GM18867 (cell line): ENCODE data around the gene SYCE3.

ENCODE experiments used
- ATAC-seq: cut with Tn5 transposase; IDR thresholded peaks from one replicate; pipeline ENCODE4 v1.9.1; 2021; ENCODE audit warnings: mild to moderate bottlenecking, moderate library complexity; ENCODE audit not compliant: unreplicated experiment

The SYCE3 gene

DNA sequence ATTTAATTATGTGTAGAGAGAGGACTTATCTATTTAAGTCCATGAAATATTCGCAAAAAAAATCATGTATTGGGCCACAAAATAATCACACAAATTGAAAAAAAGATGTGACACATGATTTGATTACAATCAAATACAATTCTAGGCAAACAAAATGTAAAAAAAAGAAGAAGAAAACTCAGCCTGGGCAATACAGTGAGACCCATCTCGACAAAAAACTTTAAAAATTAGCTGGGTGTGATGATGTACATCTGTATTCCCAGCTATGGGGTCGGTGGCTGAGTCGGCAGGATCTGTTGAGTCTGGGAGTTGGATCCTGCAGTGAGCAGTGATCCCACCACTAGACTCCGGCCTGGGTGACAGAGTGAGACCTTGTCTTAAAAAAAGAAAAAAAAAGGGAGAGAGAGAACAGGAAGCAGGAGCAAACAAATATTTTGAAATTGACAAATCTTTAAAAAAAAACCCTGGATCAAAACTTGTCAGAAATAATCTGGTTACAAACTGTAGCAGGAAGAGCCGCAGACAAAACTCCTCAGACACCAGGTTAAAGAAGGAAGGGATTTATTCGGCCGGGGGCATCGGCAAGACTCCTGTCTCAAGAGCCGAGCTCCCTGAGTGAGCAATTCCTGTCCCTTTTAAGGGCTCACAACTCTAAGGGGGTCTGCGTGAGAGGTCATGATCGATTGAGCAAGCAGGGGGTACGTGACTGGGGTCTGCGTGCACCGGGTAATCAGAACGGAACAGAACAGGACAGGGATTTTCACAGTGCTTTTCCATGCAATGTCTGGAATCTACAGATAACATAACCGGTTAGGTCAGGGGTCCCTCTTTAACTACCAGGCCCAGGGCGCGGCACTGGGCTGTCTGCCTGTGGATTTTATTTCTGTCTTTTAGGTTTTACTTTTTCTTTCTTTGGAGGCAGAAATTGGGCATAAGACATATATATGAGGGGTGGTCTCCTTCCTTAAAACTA is 29.6 kb downstream of the SYCE3 start:
- ATAC-seq, result no peak

DNA sequence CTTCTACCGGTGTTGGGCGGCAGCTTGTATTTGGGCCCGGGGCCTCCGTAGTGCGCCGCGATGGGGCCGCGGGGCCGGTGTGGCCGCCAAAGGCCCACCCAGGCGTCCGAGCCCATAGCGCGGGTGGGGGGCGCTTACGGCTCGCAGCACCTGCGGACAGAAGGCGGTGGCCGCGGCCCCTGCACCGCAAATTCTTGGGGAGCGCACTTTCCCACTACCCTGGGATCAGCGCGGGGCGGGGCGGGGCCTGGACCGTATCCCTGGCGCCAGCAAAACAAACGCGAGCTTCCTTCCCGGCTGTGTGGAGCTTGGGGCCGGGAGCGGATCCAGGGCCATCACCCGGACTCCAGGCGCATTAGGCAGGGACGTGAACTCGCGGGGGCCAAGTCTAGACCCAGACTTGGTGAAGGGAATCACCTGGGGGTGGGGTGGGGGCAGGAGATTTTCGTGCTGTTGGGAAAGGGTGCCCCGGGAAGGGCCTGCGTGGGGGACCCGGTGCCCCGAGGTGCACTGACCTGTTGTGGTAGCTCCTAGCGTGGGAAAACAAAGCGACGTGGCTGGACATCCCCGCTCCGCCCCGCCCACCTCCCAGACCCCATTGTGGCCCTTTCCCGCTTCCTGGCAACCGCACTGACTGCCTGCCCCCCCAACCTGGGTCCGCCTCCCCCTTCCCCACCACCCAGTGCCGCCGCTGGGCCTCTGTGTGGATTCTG is 30.6 kb downstream of the SYCE3 start:
- ATAC-seq, result peak; percentile 3

DNA sequence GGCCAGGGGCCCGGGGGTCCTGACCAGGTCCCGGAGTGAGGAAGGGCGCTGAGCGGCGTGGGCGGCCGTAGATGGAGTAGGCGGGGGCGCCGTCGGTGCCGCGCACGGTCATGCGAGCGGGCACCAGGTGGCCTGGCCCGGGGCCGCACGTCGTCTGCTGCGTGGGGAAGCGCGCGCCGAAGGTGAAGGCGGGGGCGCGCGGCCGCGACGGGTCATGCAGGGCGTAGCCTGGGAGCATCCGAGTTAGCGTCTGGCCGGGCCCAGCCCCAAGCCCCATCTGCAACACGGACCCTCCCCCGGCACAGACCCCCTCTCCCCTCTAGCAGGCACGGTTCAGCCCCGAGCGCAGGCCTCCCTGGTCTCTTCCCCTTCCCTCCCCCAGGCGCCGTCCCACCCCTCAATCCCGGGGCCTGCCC is 31.2 kb downstream of the SYCE3 start:
- peak; percentile 24 for ATAC-seq

DNA sequence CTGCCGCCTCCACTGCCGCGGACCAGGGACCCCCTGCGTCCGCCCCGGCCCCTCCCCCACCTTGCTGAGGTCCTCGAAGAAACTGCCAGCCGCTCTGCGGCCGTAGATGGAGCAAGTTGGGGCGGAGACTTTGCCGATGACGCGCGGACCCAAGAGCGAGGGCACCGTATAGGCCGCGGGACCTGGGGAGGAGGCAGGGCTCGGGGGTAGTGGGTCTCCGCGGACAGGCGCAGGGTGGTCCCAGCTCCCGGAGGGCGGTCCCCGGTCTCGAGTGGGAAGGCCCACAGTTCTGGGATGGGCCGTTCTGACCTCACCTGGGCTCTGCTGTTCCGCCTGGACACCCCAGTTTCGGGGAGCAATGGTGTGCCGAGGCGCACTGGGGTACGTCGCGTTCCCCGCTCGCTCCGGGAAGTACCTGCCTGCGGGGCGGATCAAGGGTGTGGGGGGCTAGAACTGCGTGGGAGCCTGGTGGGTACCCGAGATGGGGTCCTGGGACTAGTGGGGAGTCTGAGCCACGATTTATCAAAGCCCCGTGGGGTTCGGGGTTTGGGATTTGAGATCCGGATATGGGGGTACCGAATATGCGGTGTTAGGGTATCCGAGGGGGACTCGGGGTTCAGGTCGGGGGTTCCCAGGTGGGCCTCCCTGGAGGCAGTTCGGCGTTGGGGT is 31.7 kb downstream of the SYCE3 start:
- peak; percentile 22 for ATAC-seq

DNA sequence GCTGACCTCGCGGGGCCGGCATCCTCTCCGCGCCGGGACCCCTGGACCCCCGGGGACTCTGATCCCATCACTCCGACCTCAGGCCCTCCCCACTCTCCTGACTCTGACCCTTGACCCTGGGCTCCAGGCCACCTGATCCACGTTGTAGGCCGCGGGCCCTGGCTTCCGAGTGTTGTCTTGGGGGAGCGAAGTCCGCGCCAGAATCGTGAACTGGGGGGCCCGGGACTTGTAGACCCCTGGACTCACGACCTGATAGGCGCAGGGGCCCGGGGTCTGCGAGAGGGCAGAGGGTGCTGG is 32.2 kb downstream of the SYCE3 start:
- no peak for ATAC-seq

DNA sequence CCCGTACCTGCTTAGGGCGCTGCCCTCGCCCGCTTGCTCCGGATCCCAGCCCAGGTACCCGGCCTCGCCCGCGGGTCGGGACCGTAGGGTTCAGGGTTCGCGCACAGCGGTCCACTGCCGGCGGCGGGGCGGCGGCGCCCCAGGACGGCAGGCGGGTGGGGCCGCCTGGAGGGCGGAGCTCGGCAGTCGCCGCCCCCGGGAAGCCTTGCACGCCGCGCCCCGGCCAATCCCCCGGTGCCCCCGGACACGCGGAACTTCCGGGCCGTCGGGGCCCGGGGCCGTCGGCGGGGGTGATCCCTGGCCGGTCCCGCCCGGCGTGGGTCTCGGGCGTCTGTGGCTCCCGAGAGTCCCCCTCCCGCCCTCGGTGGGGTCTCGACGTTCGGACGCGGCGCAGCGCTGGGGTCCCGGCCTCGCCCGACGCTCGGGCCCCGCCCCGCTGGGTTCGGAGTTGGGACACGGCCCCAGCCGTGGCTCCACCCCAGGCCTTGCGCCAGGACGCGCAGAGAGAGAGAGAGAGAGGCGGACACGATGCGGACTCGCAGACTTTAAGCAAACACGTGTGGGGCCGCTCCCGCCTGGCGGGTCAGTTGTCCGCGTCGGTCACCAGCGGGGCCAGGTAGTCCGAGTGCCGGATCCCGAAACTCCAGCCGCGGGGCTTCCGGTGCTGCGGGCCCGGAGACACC is 32.7 kb downstream of the SYCE3 start, which contains the start of gene TYMP:
TSS of gene TYMP (minus strand) at position 116 of the 683 bp plus-strand sequence. CDS start 303 bp downstream, outside the sequence.
- ATAC-seq, result peak; percentile 24

DNA sequence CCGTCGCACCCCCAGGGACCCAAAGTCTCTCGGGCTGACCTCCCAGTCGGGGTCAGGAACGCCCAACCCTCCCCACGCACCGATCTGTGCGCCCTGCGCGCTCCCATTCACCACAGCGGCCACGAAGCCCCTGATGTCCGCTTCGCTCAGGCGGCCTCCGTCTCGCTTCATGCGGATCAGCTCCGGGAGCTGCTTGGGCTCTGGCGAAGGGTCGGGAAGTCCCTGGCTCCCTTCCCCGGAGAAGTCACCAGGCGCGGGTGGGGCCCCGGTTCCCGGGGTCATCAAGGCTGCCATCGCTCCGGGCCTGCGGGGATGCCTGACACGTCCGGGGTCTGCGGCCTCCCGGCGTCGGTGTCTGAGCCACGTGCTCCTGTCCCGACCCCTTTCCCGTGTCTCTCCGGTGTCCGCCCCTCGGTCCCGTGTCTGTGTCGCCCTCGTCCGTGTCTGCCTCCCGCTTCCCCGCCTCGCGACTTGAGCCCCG is 33.3 kb downstream of the SYCE3 start:
- ATAC-seq, result no peak

DNA sequence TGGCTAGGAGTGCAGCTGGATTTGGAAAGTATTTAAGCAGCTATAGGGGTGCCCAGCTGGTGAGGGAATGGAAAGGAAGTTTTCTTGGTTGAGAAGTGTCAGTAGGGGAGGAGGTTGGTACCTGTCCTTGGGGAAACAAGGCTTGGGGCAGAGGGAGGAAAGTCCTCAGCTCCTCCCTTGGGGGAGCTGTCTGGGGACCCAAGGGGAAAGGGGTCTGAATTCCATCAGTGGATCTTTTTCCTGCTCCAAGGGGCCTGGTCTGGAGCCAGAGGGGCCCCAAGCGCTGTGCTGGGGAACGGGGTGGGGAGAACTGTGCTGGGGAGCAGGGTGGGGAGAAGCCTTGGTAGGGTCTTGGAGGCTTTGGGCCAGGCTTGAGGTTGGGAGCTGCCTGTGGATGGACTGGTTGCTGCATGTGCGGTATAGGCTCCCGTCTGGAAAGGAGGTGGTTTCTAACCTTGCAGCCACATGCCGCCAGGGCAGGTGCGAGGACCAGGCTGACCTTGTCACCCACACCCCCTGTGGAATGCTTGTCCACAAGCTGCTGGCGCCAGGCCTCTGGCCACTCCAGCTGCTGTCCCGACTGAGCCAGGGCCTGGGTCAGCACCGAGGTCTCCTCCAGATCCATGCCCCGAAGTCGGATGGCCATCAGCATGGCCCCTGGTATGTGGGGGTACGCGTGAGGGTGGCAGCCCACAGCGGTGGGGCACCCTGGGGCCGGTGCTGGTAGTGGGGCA is 33.9 kb downstream of the SYCE3 start:
- no peak for ATAC-seq

DNA sequence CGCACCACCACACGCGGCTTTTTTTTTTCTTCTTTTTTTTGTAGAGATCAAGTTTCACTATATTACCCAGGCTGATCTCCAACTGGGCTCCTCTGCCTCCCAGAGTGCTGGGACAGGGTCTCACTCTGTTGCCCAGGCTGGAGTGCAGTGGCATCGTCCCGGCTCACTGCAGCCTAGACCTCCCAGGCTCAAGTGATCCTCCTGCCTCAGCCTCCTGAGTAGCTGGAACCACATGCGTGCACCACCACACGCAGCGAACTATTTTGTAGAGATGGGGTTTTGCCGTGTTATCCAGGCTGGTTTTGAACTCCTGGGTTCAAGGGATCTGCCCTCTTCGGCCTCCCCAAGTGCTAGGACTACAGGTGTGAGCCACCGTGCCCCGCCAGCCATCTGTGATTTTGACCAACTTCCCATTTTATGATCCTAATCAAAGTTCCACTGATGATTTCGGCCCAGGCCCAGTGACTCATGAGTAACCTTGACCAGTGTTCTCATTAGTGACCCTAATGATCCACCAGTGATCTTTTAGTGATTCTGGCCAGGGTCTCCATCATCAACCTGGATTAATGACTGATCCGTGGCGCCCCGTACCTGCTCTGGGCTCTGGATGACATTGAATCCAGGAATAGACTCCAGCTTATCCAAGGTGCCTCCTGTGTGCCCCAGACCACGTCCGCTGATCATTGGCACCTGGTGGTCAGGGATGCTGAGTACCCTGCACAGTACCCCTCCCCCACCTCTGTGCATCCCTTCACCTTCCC is 34.6 kb downstream of the SYCE3 start:
- no peak for ATAC-seq

DNA sequence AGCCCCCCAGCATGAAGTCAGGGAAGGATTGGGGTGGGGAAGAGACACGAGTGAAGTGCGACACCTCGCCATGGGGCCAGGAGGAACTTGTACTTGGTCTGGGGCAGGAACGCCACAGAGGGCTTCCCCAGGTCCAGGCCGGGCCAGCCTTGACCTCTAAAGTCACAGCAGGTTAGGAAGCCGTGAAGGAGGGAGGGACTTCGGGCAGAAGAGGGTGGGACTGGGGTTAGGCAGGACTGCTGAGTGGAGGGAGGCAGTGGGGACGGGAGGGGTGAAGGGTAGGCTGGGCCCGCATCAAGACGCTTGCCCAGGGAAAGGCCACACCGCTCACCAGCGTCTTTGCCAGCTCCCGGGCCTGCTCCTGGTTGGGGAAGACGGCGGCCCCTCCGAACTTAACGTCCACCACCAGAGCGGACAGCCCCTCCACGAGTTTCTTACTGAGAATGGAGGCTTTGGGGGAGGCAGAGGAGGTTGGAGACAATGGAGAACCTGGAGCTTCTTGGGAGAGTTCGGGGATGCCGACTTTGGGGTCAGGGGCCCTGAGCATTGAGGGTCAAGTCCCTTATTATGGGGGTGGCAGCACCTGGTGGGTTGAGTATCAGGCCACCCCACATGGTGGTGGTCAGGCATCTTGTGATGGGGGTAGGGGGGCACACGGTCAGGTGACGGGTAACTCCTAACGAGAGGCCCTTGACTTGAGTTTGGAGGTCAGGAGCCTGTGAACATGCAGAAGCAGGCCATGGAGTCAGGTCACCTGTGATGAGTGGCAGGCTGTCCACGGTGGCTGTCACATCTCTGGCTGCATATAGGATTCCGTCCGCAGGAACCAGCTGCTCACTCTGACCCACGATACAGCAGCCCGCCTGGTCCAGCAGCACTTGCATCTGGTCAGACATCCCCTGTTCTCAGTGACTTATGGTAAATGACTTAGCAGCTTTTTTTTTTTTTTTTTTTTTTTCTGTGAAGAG is 35.6 kb downstream of the SYCE3 start:
- ATAC-seq, result no peak

DNA sequence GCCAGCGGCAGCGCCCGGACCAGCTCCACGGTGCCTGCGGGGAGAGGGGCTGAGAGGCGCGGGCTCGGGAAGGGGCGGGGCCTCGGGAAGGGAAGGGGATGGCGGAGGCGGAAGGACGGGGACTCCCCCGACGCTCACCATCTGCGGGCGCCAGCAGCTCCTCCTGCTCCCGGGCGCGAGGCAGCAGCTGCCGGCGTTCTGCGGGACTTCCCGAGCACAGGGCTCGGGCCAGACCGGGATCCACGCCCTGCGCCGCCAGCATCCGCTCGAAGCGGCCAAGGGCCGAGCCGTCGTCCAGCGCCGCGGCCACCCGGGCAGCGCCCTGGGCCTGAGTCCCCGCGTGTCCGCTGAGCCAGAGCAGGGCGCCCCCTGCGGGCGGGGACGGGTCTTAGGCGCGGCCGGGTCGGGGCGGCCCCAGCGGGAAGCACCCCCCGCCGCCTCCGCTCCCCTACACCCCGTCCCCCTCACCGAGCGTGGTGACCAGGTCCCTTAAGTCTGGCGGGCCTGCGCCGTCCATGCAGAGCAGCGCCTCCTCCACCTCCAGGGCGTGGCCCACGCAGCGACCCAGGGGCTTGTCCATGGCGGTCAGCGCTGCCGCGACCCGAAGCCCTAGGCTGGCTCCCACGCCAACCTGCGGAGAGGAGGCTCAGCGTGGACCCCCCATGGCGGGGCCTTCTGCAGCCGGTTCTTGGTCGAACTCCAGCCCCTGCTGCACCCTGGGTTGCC is 36.4 kb downstream of the SYCE3 start:
- ATAC-seq, result peak; percentile 21

DNA sequence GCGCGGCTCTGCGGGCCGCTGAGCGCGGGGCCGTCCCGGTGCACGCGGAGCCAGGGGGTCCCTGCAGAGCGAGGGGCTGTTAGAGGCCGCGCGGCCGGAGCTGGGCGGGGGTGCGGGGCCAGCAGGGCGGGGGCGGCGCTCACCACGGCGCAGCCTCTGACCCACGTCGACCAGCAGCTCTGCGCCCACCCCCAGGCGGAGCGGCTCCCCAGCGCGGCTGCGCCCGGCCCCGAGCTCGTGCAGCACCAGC is 36.9 kb downstream of the SYCE3 start:
- ATAC-seq, result no peak

DNA sequence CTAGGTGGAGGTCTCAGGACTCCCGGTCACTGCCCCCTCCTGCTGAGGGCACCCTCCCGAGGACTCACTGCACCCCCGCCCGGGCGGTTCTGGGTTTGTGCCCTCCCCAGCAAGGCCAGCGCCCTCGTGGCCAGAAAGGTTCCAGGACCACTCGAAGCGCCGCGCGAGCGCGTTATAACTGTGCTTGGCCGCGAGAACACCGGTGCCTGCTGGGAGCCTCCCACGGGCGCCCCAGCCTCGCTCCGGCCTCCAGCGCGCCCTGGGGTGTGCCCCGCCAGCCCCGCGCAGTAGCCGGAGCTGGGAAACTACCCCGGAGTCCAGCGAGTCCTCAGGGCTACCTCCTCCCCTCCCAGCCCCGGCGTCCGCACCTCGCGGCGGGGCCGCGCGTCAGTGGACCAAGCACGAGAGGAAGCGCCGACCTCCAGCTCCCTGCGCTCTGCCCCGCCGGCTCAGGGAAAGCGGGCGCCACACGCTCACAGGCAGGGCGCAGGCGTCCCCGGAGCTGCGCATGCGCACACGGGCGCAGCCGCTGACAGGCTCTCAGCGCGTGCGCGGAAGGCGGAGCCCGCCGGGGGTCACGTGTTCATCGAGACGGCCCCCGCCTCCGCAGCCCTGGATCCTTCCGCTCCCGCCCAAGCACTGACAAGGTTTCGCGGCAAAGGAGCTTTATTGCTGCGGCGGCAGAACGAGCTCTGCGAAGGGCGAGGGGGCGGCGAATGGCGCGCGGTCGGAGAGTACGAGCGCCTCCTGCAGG is 37.4 kb downstream of the SYCE3 start, which contains the start of gene SCO2:
TSS of gene SCO2 (minus strand) at position 495 of the 754 bp plus-strand sequence. CDS start 1,187 bp downstream, outside the sequence.
- ATAC-seq, result peak; percentile 36

DNA sequence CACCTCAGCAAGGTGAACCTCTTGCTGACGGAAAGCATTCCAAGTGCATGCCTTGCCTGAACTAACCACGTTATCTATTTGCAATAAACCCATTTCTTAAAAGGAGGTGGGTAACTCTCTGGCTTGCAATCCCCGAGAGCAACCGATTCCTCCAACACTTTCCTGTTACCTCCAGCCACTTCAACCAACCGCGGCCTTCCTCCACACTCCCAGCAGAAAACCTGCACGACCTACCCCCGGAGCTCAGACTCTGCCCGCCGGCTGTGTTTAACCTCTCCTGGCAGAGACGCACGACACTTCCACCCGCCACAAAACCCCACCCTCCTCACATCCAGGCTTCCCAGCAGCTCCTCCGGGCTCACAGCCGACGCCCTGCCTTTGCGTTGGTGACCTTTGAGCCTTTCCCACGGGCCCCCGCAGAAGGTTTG is 38.0 kb downstream of the SYCE3 start:
- ATAC-seq, result no peak

DNA sequence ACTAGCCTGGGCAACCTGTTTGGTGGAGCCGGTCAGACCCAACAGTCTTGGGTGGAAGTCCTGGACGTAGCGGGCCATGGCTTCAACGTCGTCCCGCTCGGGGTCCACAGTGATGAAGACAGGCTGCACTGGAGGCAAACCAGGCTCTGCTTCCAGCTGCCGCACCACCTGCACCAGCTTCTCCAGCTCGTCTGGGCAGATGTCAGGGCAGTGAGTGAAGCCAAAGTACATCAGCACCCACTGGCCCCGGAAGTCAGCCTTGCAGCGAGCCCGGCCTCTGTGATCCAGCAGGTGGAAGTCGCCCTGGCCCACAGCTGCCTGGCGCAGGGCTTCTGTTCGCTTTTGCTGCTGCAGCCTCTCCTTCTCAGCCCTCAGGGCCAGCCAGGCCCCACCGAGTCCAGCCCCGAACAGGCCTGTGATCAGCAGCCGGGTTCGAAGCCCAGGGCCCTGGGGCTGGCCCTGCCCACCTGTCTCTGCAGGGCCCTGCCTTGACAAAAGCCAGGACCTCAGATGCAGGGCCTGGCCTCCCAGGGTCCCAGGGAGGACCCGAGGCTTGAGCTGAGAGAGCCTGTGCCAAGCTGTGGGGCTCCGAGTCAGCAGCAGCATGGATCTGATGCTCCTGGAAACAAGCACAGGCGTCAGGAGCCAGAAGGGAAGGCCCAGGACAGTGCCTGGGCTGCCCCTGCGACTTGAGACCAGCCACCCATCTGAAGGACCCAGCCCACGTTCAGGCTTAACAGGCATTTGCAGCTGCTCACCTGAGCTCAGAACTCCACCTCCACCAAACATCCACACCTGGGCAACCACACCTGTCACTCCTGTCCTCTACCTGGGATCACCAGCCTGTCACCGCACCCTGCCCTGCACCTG is 38.7 kb downstream of the SYCE3 start:
- no peak for ATAC-seq

DNA sequence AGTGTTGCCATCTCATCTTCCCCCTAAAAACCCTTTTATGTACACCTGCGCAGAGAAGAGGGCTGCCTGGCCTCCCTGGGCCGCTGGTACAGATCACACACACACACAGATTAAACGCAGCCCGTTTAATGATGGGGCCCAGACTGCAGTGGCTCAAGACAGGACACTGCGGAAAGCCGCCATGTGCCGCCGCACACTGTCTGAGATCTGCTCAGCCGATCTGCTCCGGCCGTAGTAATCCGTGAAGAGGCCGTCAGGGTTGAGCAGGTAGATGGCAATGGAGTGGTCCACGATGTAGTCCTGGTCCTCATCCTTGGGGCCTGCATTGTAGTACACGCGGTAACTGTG is 39.3 kb downstream of the SYCE3 start:
- no peak for ATAC-seq
